HG03060 (cell line): ENCODE results near the gene ODC1.

Experiments
- ATAC-seq: cut with Tn5 transposase; IDR thresholded peaks from one replicate; pipeline ENCODE4 v1.9.1; 2021; ENCODE audit warnings: low read depth, moderate number of reproducible peaks; ENCODE audit not compliant: unreplicated experiment

The ODC1 gene

GRCh38 chr2:10404324-10405143 is 43.6 kb downstream of the ODC1 start:
- no peak for ATAC-seq

- no peak for ATAC-seq
Observed at GRCh38 chr2:10402653-10403215, 45.4 kb downstream of the ODC1 start.

GRCh38 chr2:10402062-10402585 is 46.0 kb downstream of the ODC1 start:
- ATAC-seq, result no peak

GRCh38 chr2:10400978-10401951 is 46.9 kb downstream of the ODC1 start:
- no peak for ATAC-seq

- ATAC-seq, result no peak
Observed at GRCh38 chr2:10400568-10400977, 47.6 kb downstream of the ODC1 start.

- ATAC-seq, result no peak
Observed at GRCh38 chr2:10400002-10400401, 48.1 kb downstream of the ODC1 start.

GRCh38 chr2:10399358-10399757 is 48.8 kb downstream of the ODC1 start:
- ATAC-seq, result no peak

- no peak for ATAC-seq
Observed at GRCh38 chr2:10398496-10398895, 49.6 kb downstream of the ODC1 start.

- no peak for ATAC-seq
Observed at GRCh38 chr2:10397878-10398277, 50.2 kb downstream of the ODC1 start.

- ATAC-seq, result no peak
Observed at GRCh38 chr2:10397297-10397875, 50.7 kb downstream of the ODC1 start.

- no peak for ATAC-seq
Observed at GRCh38 chr2:10396464-10396863, 51.7 kb downstream of the ODC1 start.

- ATAC-seq, result no peak
Observed at GRCh38 chr2:10395893-10396292, 52.2 kb downstream of the ODC1 start.

GRCh38 chr2:10393640-10393982 is 54.5 kb downstream of the ODC1 start:
- no peak for ATAC-seq

GRCh38 chr2:10392951-10393639 is 55.0 kb downstream of the ODC1 start:
- no peak for ATAC-seq

- ATAC-seq, result no peak
Observed at GRCh38 chr2:10392548-10392947, 55.6 kb downstream of the ODC1 start.

- ATAC-seq, result no peak
Observed at GRCh38 chr2:10392100-10392499, 56.0 kb downstream of the ODC1 start.

GRCh38 chr2:10390369-10390801 is 57.7 kb downstream of the ODC1 start:
- no peak for ATAC-seq
